Lower leg skin (tissue), 3 donors: Measurements from ENCODE around the gene SIPA1.

Experiments
- CTCF ChIP-seq, 3 donors: fragments of 450-650 bp; IDR thresholded peaks; one replicate each; pipeline ENCODE4 v1.5.1; 2016; ENCODE audit warnings: antibody characterized with exemption in 3 of 3, mild to moderate bottlenecking in 3 of 3, moderate library complexity in 2 of 3
- POLR2A ChIP-seq, 2 donors: fragments of 450-650 bp; IDR thresholded peaks; one replicate each; pipeline ENCODE4 v1.6.1; 2016 to 2017; ENCODE audit warnings: antibody characterized with exemption in 2 of 2, mild to moderate bottlenecking in 1 of 2, moderate library complexity in 1 of 2

- TF ChIP-seq POLR2A (IDR thresholded peaks at IDR 0.05) (no peak), CTCF (IDR thresholded peaks at IDR 0.05) (no peak)
Measured at GRCh38 chr11:65637032-65637557, 806 bp upstream of the SIPA1 start.
